H1 (cell line): ENCODE data around the gene GMIP.

Experiments
- EP300 ChIP-seq, 2 experiments: IDR thresholded peaks; 1 replicate in 1 of 2; 2 replicates in 1 of 2; pipeline ENCODE4 v1.6.1; 2011 to 2012; ENCODE audit warnings: low read depth in 2 of 2, low read length in 2 of 2, mild to moderate bottlenecking in 2 of 2, borderline replicate concordance in 1 of 2, inconsistent platforms in 1 of 2, moderate library complexity in 1 of 2
- KDM5A ChIP-seq: fragments of 200-600 bp; IDR thresholded peaks from 2 replicates; pipeline ENCODE4 v1.7.1; 2012; ENCODE audit warnings: mild to moderate bottlenecking, low read length, inconsistent platforms, mixed read lengths
- SAP30 ChIP-seq: fragments of 300-600 bp; sonication (generic); IDR thresholded peaks from 2 replicates; pipeline ENCODE4 v1.7.1; 2012; ENCODE audit warnings: low read length, moderate library complexity, mild to moderate bottlenecking, inconsistent platforms; ENCODE audit not compliant: insufficient read depth, insufficient replicate concordance
- TF ChIP-seq, protein P1 (sequence below), 3 experiments: IDR thresholded peaks; 1 replicate in 2 of 3; 2 replicates in 1 of 3; pipeline versions ENCODE4 v1.5.1 to v1.6.1; 2011; ENCODE audit warnings: low read length in 3 of 3, mild to moderate bottlenecking in 3 of 3, inconsistent platforms in 2 of 3, low read depth in 1 of 3, moderate library complexity in 1 of 3; ENCODE audit not compliant: insufficient read depth in 1 of 3; ENCODE audit errors: control extremely low read depth in 1 of 3

DNA sequence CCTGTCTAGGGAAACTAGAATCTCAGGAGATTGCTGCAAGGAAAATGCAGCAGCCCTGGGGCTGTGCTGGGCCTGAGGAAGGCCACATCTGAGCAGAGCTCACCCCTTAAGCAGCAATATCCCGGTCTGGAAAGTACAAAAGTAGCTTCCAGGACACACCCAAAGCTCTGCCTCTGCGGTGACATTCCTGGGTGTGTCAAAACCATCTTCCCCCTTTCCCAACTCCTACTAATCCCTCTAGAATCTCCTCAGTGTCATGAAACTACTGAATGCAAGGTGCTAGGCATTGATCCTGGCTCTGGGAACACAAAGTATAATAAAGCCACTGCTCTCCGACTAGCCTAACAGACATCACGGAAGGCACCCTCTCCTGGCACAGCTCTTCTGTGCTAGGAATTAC, 30.0 kb downstream of the GMIP start:
- TF ChIP-seq SAP30, result no peak
- TF ChIP-seq, protein P1, sequence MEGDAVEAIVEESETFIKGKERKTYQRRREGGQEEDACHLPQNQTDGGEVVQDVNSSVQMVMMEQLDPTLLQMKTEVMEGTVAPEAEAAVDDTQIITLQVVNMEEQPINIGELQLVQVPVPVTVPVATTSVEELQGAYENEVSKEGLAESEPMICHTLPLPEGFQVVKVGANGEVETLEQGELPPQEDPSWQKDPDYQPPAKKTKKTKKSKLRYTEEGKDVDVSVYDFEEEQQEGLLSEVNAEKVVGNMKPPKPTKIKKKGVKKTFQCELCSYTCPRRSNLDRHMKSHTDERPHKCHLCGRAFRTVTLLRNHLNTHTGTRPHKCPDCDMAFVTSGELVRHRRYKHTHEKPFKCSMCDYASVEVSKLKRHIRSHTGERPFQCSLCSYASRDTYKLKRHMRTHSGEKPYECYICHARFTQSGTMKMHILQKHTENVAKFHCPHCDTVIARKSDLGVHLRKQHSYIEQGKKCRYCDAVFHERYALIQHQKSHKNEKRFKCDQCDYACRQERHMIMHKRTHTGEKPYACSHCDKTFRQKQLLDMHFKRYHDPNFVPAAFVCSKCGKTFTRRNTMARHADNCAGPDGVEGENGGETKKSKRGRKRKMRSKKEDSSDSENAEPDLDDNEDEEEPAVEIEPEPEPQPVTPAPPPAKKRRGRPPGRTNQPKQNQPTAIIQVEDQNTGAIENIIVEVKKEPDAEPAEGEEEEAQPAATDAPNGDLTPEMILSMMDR (IDR thresholded peaks at IDR 0.05; ENCODE audit: control extremely low read depth in 1 of 3, insufficient read depth in 1 of 3, low read depth in 1 of 3, low read length in 3 of 3), result no peak
- TF ChIP-seq KDM5A, result no peak
- no peak for TF ChIP-seq EP300 (IDR thresholded peaks at IDR 0.05; ENCODE audit: borderline replicate concordance in 1 of 2, low read depth in 2 of 2, low read length in 2 of 2)
